Astrocyte of the spinal cord (primary cell): ENCODE data around the gene TRIM26.
A peak's percentile ranks its signal among the peaks of the same experiment; 100 is the strongest.

Experiments used
- DNase-seq: peaks from one replicate; pipeline ENCODE4 v3.0.0; 2011; ENCODE audit warnings: low read depth, low spot score
- H3K4me3 ChIP-seq: 2 replicates; pipeline ENCODE4 v1.5.1; 2011; ENCODE audit warnings: low read depth, mild to moderate bottlenecking, low read length, moderate library complexity
- in situ Hi-C: cut with HindIII; loops from 2 replicates; pipeline ENCODE4 v1.10.0; 2017; ENCODE audit warnings: low sequenced_read_pairs
- TF ChIP-seq, protein P1 (sequence below): IDR thresholded peaks from 2 replicates; pipeline ENCODE4 v1.5.1; 2012; ENCODE audit warnings: low read depth, mild to moderate bottlenecking, low read length, inconsistent platforms

Gene TRIM26

GRCh38 chr6:30154709-30155519 is 58.3 kb downstream of the TRIM26 start:
- peak; percentile 47 for DNase-seq
- TF ChIP-seq, protein P1, sequence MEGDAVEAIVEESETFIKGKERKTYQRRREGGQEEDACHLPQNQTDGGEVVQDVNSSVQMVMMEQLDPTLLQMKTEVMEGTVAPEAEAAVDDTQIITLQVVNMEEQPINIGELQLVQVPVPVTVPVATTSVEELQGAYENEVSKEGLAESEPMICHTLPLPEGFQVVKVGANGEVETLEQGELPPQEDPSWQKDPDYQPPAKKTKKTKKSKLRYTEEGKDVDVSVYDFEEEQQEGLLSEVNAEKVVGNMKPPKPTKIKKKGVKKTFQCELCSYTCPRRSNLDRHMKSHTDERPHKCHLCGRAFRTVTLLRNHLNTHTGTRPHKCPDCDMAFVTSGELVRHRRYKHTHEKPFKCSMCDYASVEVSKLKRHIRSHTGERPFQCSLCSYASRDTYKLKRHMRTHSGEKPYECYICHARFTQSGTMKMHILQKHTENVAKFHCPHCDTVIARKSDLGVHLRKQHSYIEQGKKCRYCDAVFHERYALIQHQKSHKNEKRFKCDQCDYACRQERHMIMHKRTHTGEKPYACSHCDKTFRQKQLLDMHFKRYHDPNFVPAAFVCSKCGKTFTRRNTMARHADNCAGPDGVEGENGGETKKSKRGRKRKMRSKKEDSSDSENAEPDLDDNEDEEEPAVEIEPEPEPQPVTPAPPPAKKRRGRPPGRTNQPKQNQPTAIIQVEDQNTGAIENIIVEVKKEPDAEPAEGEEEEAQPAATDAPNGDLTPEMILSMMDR, result no peak
- H3K4me3 ChIP-seq, result no peak overlapping the region
- in situ Hi-C loops, result no loop called here

DNA sequence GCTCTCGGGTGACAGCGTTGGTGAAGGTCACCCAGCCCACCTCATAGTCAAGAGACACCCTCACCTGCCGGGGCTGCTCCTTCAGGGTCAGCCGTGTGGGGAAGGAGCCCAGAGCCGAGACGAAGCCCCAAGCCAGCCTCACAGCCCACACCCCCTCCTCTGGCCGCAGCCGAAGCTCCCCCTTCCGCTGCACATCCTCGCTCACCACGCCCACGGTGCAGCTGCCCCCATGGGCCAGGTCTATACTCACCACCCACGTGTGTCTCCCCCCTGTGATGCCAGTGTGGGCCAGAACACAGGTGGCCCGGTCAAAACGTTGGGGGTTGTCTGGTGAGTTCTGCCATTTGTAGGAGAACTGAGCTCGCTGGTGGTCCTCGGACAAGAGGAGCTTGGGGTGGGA is 59.1 kb downstream of the TRIM26 start:
- TF ChIP-seq, protein P1, result no peak
- H3K4me3 ChIP-seq, result no peak overlapping the region
- DNase-seq, result no peak
- in situ Hi-C loops, result no loop called here

GRCh38 chr6:30152910-30153610 is 60.1 kb downstream of the TRIM26 start:
- no peak overlapping the region for H3K4me3 ChIP-seq
- DNase-seq, result no peak
- TF ChIP-seq, protein P1, result no peak
- in situ Hi-C loops, result no loop called here

GRCh38 chr6:30152016-30152673 is 61.1 kb downstream of the TRIM26 start:
- TF ChIP-seq, protein P1, result no peak
- no peak overlapping the region for H3K4me3 ChIP-seq
- in situ Hi-C loops, result no loop called here
- no peak for DNase-seq

GRCh38 chr6:30151580-30151979 is 61.6 kb downstream of the TRIM26 start:
- TF ChIP-seq, protein P1, result no peak
- H3K4me3 ChIP-seq, result no peak overlapping the region
- no peak for DNase-seq
- in situ Hi-C loops, result no loop called here

DNA sequence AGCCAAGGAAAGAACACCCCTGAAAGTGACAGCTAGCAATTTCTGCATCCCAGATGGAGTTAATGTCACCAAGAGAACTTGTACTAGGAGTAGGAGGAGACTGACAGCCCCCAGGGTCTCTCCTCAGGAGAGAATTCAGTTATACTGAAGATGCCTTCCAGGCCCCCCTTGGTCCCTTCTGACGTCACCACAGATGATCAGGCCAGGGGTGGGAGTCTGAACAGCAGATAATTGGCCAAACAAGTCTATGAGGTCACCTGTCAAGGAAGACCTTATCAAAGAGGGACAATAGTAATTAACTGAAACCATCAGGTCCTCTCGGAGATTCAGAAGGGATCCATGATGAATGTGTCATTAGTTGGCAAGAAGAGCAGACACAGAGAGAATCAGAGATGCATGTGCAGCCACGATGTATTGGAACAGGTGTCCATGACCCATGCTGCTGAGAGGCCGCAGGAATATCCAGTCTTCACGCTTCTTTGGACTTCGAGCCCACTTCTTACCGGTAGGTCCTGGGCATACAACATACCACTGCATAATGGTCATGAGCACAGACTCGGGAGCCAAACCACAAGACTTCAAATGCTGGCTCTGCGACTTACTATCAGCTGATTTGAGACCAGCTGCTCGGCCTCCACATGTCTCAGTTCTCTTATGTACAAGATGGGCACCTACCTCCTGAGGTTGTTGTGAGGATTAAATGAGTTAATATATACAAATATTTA is 62.4 kb downstream of the TRIM26 start:
- TF ChIP-seq, protein P1, result no peak
- in situ Hi-C loops, result no loop called here
- DNase-seq, result no peak
- no peak overlapping the region for H3K4me3 ChIP-seq
